Endothelial cell of umbilical vein (primary cell): ENCODE results near the gene CTBP1. TPM values are rescaled to one million over a fixed set of nuclear protein-coding genes. Genes with fewer than 3 reads are reported as not detected.

ENCODE experiments used
- BruUV-seq: library from RNA; stranded (reverse); fragments of 400-500 nt; replicated peaks from 2 replicates; lab custom pipeline; 2021; lab: Mats Ljungman, UMichigan
- CTCF ChIA-PET: fragments of 300-600, 350-600 bp; sonication (Branson Sonifier 250); formaldehyde crosslinking; loops from one replicate; lab custom pipeline; 2021; ENCODE audit warnings: antibody characterized with exemption, inconsistent platforms; lab: Charles Lee
- POLR2A ChIA-PET: fragments of 300-600, 350-600 bp; sonication (Branson Sonifier 250); formaldehyde crosslinking; loops from one replicate; lab custom pipeline; 2021; ENCODE audit warnings: antibody characterized with exemption, inconsistent platforms; lab: Charles Lee
- DNase-seq: peaks from one replicate; pipeline ENCODE4 v3.0.0-alpha.2; 2011; ENCODE audit warnings: low read depth, low spot score
- FAIRE-seq: peaks from 2 replicates; lab custom pipeline; 2011; peaks lifted over from hg19 to GRCh38; lab: Jason Lieb, UNC
- H2AFZ ChIP-seq: 2 replicates; pipeline ENCODE4 v1.6.0; 2012; ENCODE audit warnings: low read depth, low read length, control low read depth, inconsistent platforms
- H3K27ac ChIP-seq: 2 replicates; pipeline ENCODE4 v1.5.1; 2011; ENCODE audit warnings: low read depth, mild to moderate bottlenecking, control low read depth, low read length, moderate library complexity; ENCODE audit not compliant: insufficient read depth
- H3K27me3 ChIP-seq, 2 experiments: 2 replicates each; pipeline versions ENCODE4 v1.6.0 to v1.6.1; 2011; ENCODE audit warnings: low read length in 2 of 2, mixed read lengths in 1 of 2; ENCODE audit not compliant: control insufficient read depth in 2 of 2, insufficient read depth in 2 of 2
- H3K36me3 ChIP-seq, 2 experiments: 2 replicates in 1 of 2; 3 replicates in 1 of 2; pipeline ENCODE4 v1.5.1; 2011; ENCODE audit warnings: low read length in 2 of 2, mild to moderate bottlenecking in 1 of 2, moderate library complexity in 1 of 2; ENCODE audit not compliant: control insufficient read depth in 2 of 2, insufficient read depth in 2 of 2; ENCODE audit errors: extremely low read depth in 1 of 2
- H3K4me1 ChIP-seq: 3 replicates; pipeline ENCODE4 v1.5.1; 2011; ENCODE audit warnings: mild to moderate bottlenecking, low read length; ENCODE audit not compliant: control insufficient read depth, insufficient read depth; ENCODE audit errors: extremely low read depth
- H3K4me2 ChIP-seq: 2 replicates; pipeline ENCODE4 v1.6.1; 2011; ENCODE audit warnings: low read length, control low read depth, mixed read lengths; ENCODE audit not compliant: insufficient read depth
- H3K4me3 ChIP-seq, 3 experiments: fragments of 200-600 bp in 1 of 3; sonication (generic), shearing (Covaris generic) in 1 of 3; replicated peaks in 1 of 3; 2 replicates each; pipeline ENCODE4 v1.5.1; 2011 to 2016; ENCODE audit warnings: control low read depth in 3 of 3, low read length in 3 of 3, mild to moderate bottlenecking in 2 of 3, inconsistent platforms in 1 of 3, low read depth in 1 of 3, moderate library complexity in 1 of 3; ENCODE audit not compliant: insufficient read depth in 1 of 3
- H3K79me2 ChIP-seq: 2 replicates; pipeline ENCODE4 v1.6.0; 2012; ENCODE audit warnings: low read length, inconsistent platforms; ENCODE audit not compliant: control insufficient read depth, insufficient read depth
- H3K9ac ChIP-seq: replicated peaks from 2 replicates; pipeline ENCODE3; 2011; ENCODE audit warnings: low read length, control low read depth; ENCODE audit not compliant: insufficient read depth; ENCODE audit errors: extremely low read depth
- H3K9me1 ChIP-seq: replicated peaks from 3 replicates; pipeline ENCODE4 v1.6.0; 2011; ENCODE audit warnings: mild to moderate bottlenecking, low read length; ENCODE audit not compliant: control insufficient read depth, insufficient read depth; ENCODE audit errors: extremely low read depth
- H3K9me3 ChIP-seq: replicated peaks from 2 replicates; pipeline ENCODE4 v1.5.1; 2012; ENCODE audit warnings: low read length, inconsistent platforms; ENCODE audit not compliant: control insufficient read depth, insufficient read depth
- H4K20me1 ChIP-seq: replicated peaks from 2 replicates; pipeline ENCODE3; 2011; ENCODE audit warnings: mild to moderate bottlenecking, low read length; ENCODE audit not compliant: control insufficient read depth, insufficient read depth; ENCODE audit errors: extremely low read depth
- EZH2 ChIP-seq: IDR thresholded peaks from 2 replicates; pipeline ENCODE4 v1.6.1; 2012; ENCODE audit warnings: borderline replicate concordance, low read depth, mild to moderate bottlenecking, moderate library complexity, low read length, inconsistent platforms; ENCODE audit not compliant: severe bottlenecking
- FOS ChIP-seq: IDR thresholded peaks from 2 replicates; pipeline ENCODE4 v1.6.1; 2011; ENCODE audit warnings: mild to moderate bottlenecking, low read length, moderate library complexity, borderline replicate concordance; ENCODE audit not compliant: insufficient read depth
- GATA2 ChIP-seq: IDR thresholded peaks from 2 replicates; pipeline ENCODE4 v1.7.0; 2011; ENCODE audit warnings: low read depth, mild to moderate bottlenecking, moderate library complexity, mixed read lengths, low read length; ENCODE audit not compliant: insufficient read length, insufficient read depth
- JUN ChIP-seq: IDR thresholded peaks from 2 replicates; pipeline ENCODE4 v1.6.1; 2011; ENCODE audit warnings: borderline replicate concordance, low read depth; ENCODE audit not compliant: insufficient read length, insufficient read depth
- MYC ChIP-seq: IDR thresholded peaks from one replicate; pipeline ENCODE4 v1.6.1; 2011; ENCODE audit warnings: mild to moderate bottlenecking, low read depth, low read length
- POLR2A ChIP-seq: IDR thresholded peaks from 2 replicates; pipeline ENCODE4 v1.6.1; 2012; ENCODE audit warnings: low read depth, mild to moderate bottlenecking, control low read depth, low read length
- POLR2AphosphoS5 ChIP-seq: IDR thresholded peaks from 2 replicates; pipeline ENCODE4 v1.6.1; 2012; ENCODE audit warnings: low read depth, mild to moderate bottlenecking, control low read depth, low read length, moderate library complexity; ENCODE audit not compliant: insufficient read depth
- dilution Hi-C: fragments of 300-500 bp; cut with MboI; formaldehyde crosslinking; loops from one replicate; pipeline ENCODE4 v1.15.0; 2019; ENCODE audit warnings: low sequenced_read_pairs; ENCODE audit not compliant: extremely low pct_ligation_motif_present
- intact Hi-C: fragments of 100-400 bp; cut with micrococcal nuclease; formaldehyde crosslinking; loops from one replicate; pipeline ENCODE4 v1.10.0; 2022
- polyA plus RNA-seq, 4 experiments: library from polyadenylated mRNA; depleted of rRNA in 3 of 4; stranded (reverse) in 3 of 4; unstranded in 1 of 4; fragments of >200 nt; gene quantifications; 2 replicates each; pipeline versions ENCODE4 v1.2.1 to v1.2.3, GENCODE V29; 2011 to 2012; ENCODE audit warnings: missing spikeins in 1 of 4
- total RNA-seq: library from RNA; stranded (reverse); gene quantifications from 2 replicates; pipeline ENCODE4 v1.2.3, GENCODE V29; 2021
- TF ChIP-seq, protein P1 (sequence below): IDR thresholded peaks from 2 replicates; pipeline ENCODE4 v1.6.1; 2011; ENCODE audit not compliant: insufficient read depth, insufficient read length
- TF ChIP-seq, protein P2 (sequence below), 2 donors: IDR thresholded peaks; 1 replicate in 1 of 2; 2 replicates in 1 of 2; pipeline ENCODE4 v1.5.1; 2011; ENCODE audit warnings: low read length in 2 of 2, mild to moderate bottlenecking in 2 of 2, moderate library complexity in 2 of 2, control low read depth in 1 of 2, inconsistent platforms in 1 of 2, low read depth in 1 of 2; ENCODE audit not compliant: insufficient read depth in 1 of 2; ENCODE audit errors: extremely low read depth in 1 of 2

Gene CTBP1
- total and polyA plus RNA-seq, 2 donors (not counting 3 experiments of a cell fraction or from before 2014, with no cell fraction given) = 165 to 167 TPM

DNA sequence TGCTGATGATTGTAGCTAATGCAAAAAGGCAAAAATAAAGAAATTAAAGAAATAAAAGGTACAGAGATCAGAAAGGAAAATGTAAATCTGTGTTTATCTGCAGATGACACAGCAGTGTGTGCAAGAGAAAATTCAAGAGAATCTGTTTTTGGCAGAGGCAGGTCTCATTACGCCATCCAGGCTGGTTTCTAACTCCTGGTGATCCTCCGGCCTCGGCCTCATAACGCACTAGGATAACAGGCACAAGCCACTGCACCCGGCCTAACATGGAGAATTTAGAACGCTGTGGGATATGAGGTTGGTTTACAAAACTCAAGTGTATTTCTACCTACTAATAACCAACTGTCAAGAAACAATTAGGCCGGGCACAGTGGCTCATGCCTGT, 29.4 kb downstream of the CTBP1 start:
- no peak overlapping the region for H3K4me2 ChIP-seq
- peaks cover 3 to 45% of the 10 kb centered on the region in 2 experiments for H3K36me3 ChIP-seq
- H3K27me3 ChIP-seq = no peaks in the 10 kb centered on the region
- H3K27ac ChIP-seq = no peak overlapping the region
- H3K79me2 ChIP-seq = no peaks in the 10 kb centered on the region
- DNase-seq = no peak
- BruUV-seq = no TSS peak
- dilution Hi-C loops = no loop called here
- intact Hi-C loops = no loop called here
- H2AFZ ChIP-seq = no peak overlapping the region
- FAIRE-seq = no peak
- TF ChIP-seq JUN (no peak), FOS (no peak), EZH2 (no peak), POLR2AphosphoS5 (no peak), GATA2 (no peak), MYC (no peak), POLR2A (no peak)
- TF ChIP-seq, protein P1, sequence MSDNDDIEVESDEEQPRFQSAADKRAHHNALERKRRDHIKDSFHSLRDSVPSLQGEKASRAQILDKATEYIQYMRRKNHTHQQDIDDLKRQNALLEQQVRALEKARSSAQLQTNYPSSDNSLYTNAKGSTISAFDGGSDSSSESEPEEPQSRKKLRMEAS = no peak
- TF ChIP-seq, protein P2, sequence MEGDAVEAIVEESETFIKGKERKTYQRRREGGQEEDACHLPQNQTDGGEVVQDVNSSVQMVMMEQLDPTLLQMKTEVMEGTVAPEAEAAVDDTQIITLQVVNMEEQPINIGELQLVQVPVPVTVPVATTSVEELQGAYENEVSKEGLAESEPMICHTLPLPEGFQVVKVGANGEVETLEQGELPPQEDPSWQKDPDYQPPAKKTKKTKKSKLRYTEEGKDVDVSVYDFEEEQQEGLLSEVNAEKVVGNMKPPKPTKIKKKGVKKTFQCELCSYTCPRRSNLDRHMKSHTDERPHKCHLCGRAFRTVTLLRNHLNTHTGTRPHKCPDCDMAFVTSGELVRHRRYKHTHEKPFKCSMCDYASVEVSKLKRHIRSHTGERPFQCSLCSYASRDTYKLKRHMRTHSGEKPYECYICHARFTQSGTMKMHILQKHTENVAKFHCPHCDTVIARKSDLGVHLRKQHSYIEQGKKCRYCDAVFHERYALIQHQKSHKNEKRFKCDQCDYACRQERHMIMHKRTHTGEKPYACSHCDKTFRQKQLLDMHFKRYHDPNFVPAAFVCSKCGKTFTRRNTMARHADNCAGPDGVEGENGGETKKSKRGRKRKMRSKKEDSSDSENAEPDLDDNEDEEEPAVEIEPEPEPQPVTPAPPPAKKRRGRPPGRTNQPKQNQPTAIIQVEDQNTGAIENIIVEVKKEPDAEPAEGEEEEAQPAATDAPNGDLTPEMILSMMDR (IDR thresholded peaks at IDR 0.05; ENCODE audit: extremely low read depth in 1 of 2, insufficient read depth in 1 of 2, low read depth in 1 of 2, low read length in 2 of 2) = no peak
- ChIA-PET POLR2A (no interaction called here), CTCF (no interaction called here)
- no peaks in the 10 kb centered on the region for H3K9me1 ChIP-seq
- H4K20me1 ChIP-seq = no peaks in the 10 kb centered on the region
- H3K9ac ChIP-seq = no peak overlapping the region
- no peaks in the 10 kb centered on the region for H3K4me1 ChIP-seq
- no peaks in the 10 kb centered on the region for H3K9me3 ChIP-seq
- H3K4me3 ChIP-seq = no peak overlapping the region
